ENCODE data around the gene UNC5A.
A peak's percentile ranks its signal among the peaks of the same experiment; 100 is the strongest.

UNC5A gene

DNA sequence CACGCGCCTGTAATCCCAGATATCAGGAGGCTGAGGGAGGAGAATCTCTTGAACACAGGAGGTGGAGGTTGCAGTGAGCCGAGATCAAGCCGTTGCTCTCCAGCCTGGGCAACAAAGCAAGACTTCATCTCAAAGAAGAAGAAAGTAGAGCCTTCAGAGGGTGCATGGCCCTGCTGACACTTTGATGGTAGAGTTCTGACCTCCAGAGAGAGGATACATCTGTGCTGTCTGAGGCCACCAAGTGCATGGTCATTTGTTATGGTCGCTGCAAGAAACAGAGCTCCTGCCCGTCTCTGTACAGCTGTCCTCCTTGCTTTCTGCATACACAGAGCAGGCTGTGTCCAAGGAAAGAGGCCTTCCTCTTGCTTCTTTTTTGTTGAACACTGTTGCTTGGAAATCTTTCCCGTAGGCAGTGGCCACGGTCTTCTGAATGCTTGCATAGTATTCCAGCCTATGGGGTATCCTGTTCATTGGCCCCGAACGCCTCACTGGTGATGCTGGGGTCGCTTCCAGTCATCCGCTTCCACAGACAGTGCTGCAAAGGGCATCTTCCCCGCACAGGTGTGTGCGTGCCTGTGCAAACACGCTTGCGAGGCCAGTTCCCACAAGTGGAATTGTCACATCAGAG, 36.8 kb upstream of the UNC5A start:
- Histone ChIP-seq H3K4me3 (replicated peaks; ENCODE audit: insufficient read depth, low read length) (no peak overlapping the region), H3K27ac (replicated peaks) (no peak overlapping the region), H3K27me3 (ENCODE audit: insufficient read depth, poor library complexity, severe bottlenecking) (no peaks in the 10 kb centered on the region)
- no peak for TF ChIP-seq GABPA (IDR thresholded peaks at IDR 0.05; ENCODE audit: low read depth)
- TF ChIP-seq, protein P1, sequence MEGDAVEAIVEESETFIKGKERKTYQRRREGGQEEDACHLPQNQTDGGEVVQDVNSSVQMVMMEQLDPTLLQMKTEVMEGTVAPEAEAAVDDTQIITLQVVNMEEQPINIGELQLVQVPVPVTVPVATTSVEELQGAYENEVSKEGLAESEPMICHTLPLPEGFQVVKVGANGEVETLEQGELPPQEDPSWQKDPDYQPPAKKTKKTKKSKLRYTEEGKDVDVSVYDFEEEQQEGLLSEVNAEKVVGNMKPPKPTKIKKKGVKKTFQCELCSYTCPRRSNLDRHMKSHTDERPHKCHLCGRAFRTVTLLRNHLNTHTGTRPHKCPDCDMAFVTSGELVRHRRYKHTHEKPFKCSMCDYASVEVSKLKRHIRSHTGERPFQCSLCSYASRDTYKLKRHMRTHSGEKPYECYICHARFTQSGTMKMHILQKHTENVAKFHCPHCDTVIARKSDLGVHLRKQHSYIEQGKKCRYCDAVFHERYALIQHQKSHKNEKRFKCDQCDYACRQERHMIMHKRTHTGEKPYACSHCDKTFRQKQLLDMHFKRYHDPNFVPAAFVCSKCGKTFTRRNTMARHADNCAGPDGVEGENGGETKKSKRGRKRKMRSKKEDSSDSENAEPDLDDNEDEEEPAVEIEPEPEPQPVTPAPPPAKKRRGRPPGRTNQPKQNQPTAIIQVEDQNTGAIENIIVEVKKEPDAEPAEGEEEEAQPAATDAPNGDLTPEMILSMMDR (IDR thresholded peaks at IDR 0.05; ENCODE audit: insufficient read depth, low read length) = no peak
- TF ChIP-seq, protein P2, sequence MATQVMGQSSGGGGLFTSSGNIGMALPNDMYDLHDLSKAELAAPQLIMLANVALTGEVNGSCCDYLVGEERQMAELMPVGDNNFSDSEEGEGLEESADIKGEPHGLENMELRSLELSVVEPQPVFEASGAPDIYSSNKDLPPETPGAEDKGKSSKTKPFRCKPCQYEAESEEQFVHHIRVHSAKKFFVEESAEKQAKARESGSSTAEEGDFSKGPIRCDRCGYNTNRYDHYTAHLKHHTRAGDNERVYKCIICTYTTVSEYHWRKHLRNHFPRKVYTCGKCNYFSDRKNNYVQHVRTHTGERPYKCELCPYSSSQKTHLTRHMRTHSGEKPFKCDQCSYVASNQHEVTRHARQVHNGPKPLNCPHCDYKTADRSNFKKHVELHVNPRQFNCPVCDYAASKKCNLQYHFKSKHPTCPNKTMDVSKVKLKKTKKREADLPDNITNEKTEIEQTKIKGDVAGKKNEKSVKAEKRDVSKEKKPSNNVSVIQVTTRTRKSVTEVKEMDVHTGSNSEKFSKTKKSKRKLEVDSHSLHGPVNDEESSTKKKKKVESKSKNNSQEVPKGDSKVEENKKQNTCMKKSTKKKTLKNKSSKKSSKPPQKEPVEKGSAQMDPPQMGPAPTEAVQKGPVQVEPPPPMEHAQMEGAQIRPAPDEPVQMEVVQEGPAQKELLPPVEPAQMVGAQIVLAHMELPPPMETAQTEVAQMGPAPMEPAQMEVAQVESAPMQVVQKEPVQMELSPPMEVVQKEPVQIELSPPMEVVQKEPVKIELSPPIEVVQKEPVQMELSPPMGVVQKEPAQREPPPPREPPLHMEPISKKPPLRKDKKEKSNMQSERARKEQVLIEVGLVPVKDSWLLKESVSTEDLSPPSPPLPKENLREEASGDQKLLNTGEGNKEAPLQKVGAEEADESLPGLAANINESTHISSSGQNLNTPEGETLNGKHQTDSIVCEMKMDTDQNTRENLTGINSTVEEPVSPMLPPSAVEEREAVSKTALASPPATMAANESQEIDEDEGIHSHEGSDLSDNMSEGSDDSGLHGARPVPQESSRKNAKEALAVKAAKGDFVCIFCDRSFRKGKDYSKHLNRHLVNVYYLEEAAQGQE (IDR thresholded peaks at IDR 0.05; ENCODE audit: insufficient replicate concordance, low read depth) = no peak
- TF ChIP-seq POLR2AphosphoS5 (IDR thresholded peaks at IDR 0.05; ENCODE audit: low read depth) = no peak
- TF ChIP-seq SPI1 (IDR thresholded peaks at IDR 0.05; ENCODE audit: borderline replicate concordance, low read depth) = no peak
- DNase-seq (ENCODE audit: low read depth in 1 of 2, low spot score in 1 of 2) = no peak

DNA sequence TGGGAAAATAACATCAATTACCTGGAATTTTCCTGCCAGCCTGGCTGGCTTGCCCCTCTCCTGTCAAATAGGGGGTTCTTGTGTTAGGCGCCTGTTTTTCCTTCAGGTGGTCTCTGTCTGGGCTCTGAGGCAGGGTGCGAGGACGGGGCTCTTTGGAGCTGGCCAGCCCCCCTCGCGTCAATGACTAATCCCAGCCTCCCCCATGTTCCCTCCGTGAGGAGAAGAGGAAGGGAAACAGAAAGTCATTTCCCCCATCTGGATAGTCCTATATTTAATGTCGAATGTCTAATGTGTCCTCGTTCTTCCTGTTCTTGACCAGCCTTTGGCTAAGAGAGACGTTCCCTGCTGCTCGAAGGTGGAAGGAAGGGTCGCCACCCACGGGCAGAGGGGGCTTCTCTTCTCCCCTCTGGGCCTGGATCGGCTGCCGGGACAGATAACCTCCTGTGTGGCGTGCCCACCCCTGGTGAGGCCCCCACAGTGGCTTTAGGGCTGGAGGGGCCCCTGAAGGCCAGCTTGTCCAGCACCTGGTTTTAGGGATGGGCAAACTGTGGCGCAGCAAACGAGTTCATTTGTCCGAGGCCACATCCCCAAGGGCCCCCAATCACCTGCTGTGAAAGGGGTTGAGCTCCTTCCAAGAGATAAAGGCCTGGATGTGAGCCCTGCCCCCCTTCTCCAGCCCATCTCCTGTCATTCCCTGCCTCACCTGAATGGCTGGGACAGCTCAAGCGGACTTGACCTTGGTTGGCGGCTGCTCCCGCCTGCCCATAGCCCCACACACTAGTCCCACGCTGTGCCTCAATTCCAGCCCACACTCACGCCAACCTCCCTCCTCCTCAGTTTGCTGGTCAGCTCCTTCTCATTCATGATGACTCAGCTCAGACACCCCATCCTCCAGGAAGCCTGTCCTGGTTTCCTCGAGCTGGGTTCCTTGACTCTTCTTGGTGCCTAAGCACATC, 35.9 kb upstream of the UNC5A start:
- Histone ChIP-seq H3K27me3 (ENCODE audit: insufficient read depth, poor library complexity, severe bottlenecking) (no peaks in the 10 kb centered on the region), H3K27ac (replicated peaks) (no peak overlapping the region), H3K4me3 (replicated peaks; ENCODE audit: insufficient read depth, low read length) (no peak overlapping the region)
- DNase-seq (ENCODE audit: low read depth in 1 of 2, low spot score in 1 of 2) = peak in 1 of 2 experiments; percentile 4
- TF ChIP-seq, protein P2 (IDR thresholded peaks at IDR 0.05; ENCODE audit: insufficient replicate concordance, low read depth) = no peak
- no peak for TF ChIP-seq POLR2AphosphoS5 (IDR thresholded peaks at IDR 0.05; ENCODE audit: low read depth)
- TF ChIP-seq GABPA (IDR thresholded peaks at IDR 0.05; ENCODE audit: low read depth) = no peak
- TF ChIP-seq SPI1 (IDR thresholded peaks at IDR 0.05; ENCODE audit: borderline replicate concordance, low read depth) = no peak
- TF ChIP-seq, protein P1 (IDR thresholded peaks at IDR 0.05; ENCODE audit: insufficient read depth, low read length) = no peak

DNA sequence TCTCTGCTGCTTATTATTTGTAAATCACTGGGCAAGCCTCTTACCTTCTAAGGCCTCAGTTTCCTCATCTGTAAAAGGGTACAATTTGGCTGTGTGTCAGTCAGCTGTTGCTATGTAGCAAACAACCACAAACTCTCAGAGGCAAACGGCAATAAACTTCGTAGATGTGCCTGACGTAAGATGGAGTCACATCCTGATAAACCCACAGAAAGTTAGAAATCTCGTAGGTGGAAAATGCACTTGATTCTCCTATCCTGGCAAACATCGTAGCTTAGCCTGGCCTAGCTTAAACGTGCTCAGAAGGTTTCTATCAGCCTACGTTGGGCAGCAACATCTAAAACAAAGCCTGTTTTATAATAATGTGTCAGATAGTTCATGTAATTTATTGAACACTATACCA, 35.0 kb upstream of the UNC5A start:
- peaks cover 3% of the 10 kb centered on the region for H3K27me3 ChIP-seq (ENCODE audit: insufficient read depth, poor library complexity, severe bottlenecking)
- no peak overlapping the region for H3K27ac ChIP-seq (replicated peaks)
- no peak for TF ChIP-seq SPI1 (IDR thresholded peaks at IDR 0.05; ENCODE audit: borderline replicate concordance, low read depth)
- TF ChIP-seq, protein P1 (IDR thresholded peaks at IDR 0.05; ENCODE audit: insufficient read depth, low read length) = no peak
- no peak for TF ChIP-seq POLR2AphosphoS5 (IDR thresholded peaks at IDR 0.05; ENCODE audit: low read depth)
- TF ChIP-seq, protein P2 (IDR thresholded peaks at IDR 0.05; ENCODE audit: insufficient replicate concordance, low read depth) = no peak
- TF ChIP-seq GABPA (IDR thresholded peaks at IDR 0.05; ENCODE audit: low read depth) = no peak
- H3K4me3 ChIP-seq (replicated peaks; ENCODE audit: insufficient read depth, low read length) = no peak overlapping the region
- no peak for DNase-seq (ENCODE audit: low read depth in 1 of 2, low spot score in 1 of 2)
